Inflammatory macrophage (primary cell): ENCODE measurements around the gene CDK13.
A peak's percentile ranks its signal among the peaks of the same experiment; 100 is the strongest.

ENCODE experiments used
- DNase-seq, 2 donors: peaks; one replicate each; pipeline ENCODE4 v3.0.0-alpha.2; 2020 to 2022

The CDK13 gene

DNA sequence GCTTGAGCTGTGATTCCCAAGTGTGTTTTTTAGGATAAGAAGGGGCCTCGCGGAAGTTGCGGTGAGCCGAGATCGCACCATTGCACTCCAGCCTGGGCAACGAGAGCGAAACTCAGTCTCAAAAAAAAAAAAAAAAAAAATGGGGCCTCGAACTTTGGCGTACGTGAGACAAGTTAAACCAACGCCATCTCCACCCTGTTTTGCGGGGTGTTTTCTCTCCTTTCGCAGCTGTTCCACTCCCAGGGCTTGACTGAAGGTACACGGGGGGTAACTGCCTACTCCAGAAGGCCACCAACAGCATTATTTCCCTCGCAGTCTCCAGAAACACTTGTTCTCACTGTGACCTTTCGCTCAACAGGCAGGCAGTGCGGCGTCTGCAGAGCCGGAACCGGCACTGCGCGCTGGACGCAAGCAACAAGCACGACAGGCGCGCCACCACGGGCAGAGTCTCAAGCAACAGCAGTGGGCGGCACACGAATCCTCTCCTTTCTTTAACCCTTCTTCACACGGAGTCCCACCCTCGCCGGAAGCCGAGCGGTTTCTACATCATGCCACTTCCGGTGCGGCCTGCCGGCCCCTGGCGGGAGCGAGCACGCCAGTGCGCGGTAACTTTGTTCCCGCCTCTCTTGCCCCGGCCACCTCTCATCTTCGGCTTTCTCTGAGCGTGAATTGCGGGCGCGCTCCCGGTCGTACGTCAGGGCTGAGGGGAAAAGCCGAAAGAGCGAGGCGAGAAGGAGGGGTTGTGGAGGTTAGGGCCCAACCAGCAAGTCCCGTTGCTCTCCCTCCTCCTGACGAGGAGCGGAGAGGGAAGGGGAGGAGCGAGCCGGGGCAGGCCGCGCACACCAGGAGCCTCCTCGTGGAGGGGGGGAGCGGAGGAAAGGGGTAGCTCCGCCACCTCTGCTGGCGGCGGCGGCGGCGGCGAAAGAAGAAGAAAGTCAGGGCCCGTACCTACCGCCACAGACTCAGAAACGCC, 814 bp upstream of the CDK13 start:
- DNase-seq, result peak; percentile 99 to 100

- peak; percentile 53 to 74 for DNase-seq
These were observed 593 bp downstream of the CDK13 start for GRCh38 chr7:39950473-39951225.

GRCh38 chr7:39951226-39952194, 1.5 kb downstream of the CDK13 start:
- peak; percentile 44 to 62 for DNase-seq

GRCh38 chr7:39952374-39952773, 2.3 kb downstream of the CDK13 start:
- DNase-seq, result peak; percentile 1 to 16

GRCh38 chr7:39952803-39953202, 2.7 kb downstream of the CDK13 start:
- DNase-seq, result no peak

- DNase-seq, result no peak
These were observed 4.6 kb downstream of the CDK13 start for GRCh38 chr7:39954694-39955093.

DNA sequence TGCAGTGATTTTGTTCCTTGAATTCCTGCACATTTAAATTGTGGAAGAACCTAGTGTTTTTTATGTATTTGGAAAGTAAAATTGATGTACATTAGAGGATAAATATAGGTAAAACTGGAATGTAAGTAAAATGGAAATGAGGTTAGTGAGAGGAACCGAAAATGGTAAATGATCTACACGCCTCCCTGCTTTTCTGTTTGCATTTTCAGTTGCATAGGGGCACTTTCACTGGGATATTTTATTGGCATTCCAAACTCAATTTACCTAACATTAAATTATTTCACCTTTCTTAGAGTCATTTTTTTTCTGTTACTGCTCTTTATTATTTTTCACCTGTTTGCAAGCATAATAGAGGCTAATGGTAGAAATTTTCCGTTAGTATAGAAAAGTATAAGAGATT, 8.0 kb downstream of the CDK13 start:
- no peak for DNase-seq

GRCh38 chr7:39967406-39968161, 17.5 kb downstream of the CDK13 start:
- peak; percentile 29 to 62 for DNase-seq

DNA sequence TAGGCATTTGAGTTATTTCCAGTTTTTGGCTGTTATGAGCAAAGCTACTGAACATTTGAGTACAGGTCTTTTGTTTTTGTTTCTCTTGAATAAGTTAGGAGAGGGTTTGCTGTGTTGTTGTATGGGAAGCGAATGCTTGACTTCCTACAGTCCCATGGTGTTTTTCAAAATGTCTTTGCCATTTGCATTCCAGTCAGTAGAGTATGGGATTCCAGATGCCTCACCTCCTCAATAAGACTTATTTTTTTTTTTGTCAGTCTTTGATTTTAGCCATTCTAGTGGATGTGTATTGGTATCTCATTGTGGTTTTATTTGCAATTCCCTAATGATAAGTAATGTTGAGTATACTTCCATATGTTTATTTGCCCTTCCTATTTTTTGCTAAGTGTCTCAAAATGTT, 19.4 kb downstream of the CDK13 start:
- no peak for DNase-seq

- no peak for DNase-seq
These were observed 21.9 kb downstream of the CDK13 start for GRCh38 chr7:39971924-39972323.

GRCh38 chr7:39973801-39974200, 23.7 kb downstream of the CDK13 start:
- DNase-seq, result no peak

DNA sequence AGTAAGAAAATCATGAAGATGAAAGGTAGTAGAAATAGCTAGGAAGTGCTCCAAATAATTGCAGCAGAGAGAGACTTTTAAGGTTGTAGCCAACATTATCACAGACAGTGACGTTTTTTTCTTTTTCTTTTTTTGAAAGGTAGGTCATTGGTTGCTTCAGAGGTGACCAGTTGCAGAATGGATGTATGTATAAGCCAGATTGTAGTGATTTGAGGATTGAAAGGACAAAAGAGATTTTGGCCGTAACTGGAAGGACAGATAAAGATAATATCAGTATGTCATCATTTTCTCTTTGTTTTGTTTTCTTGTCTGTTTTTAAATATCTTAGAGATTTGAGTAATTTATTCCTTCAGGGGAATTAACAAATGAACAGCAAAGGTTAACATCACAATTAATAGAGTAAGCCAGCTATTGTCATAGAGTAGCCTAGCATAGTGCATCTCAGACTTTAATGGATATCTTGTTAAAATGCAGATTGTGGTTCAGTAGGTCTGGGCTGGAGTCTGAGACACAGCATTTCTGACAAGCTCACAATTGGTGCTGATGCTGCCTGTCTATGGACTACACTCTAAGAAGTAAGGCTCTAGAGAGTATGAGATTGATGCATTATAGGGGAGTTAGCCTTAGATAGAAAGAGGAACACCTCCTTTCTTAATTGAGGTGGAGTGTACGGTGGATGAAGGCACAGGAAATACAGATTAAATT, 28.3 kb downstream of the CDK13 start:
- no peak for DNase-seq

DNA sequence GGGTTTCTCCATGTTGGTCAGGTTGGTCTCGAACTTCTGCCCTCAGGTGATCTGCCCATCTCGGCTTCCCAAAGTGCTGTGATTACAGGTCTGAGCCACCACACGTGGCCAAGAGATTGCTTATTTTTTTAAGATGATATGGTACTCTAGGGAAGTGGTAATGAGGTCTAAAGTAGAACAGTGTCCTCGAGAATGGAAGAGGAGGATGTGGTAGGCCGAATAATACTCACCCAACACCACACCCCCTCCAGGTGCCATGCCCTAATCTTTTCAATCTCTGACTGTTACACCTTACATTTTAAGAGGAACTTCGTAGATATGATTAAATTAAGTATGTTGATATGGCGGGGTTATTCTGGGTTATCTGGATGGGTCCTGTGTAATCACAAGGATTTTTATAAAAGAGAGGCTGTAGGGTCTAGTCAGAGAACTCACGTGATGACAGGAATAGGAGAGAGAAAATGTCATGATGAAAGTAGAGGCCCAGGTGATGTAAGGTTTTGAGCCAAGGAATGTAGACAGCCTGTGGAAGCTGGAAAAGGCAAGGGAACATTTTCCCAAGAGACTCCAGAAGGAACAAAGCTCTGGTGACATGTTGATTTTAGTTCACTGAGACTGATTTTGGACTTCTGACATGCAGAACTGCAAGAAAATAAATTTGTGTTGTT, 29.5 kb downstream of the CDK13 start:
- DNase-seq, result no peak

DNA sequence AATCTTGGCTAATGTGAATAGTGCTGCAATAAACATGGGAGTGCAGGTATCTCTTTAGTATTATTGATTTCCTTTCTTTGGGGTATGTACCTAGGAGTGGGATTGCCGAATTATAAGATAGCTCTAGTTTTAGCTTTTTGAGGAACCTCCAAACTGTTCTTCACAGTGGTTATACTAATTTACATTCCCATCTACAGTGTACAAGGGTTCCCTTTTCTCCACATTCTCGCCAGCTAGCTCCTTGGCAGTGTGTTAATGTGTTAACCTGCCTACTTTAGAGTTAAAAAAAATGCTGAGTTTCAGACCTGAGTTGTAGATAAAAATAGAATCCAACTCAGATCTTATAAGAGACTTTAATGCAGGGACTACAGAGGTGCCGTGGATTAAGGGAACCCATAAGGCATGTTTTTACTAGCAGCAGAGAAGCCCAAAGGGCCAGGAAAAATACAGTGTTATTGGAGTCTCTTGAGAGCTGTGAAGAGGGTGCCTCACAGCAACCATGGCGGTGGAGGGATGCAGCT, 35.4 kb downstream of the CDK13 start:
- DNase-seq, result peak; percentile 16 to 36

DNA sequence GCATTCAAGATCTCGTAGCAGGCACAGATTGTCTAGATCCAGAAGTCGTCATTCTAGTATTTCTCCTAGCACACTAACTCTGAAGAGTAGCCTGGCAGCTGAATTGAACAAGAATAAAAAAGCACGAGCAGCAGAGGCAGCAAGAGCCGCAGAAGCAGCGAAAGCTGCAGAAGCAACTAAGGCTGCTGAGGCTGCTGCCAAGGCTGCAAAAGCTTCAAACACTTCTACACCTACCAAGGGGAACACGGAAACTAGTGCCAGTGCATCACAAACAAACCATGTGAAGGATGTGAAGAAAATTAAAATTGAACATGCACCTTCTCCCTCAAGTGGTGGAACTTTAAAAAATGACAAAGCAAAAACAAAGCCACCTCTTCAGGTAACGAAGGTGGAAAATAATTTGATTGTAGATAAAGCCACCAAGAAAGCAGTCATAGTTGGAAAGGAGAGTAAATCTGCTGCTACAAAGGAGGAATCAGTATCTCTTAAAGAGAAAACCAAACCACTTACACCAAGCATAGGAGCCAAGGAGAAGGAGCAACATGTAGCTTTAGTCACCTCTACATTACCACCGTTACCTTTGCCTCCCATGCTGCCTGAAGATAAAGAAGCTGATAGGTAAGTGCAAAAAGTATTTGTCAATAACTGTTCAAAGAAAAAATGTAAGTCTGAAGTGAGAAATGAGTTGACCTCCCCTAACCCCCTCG, 37.7 kb downstream of the CDK13 start:
- DNase-seq, result no peak

DNA sequence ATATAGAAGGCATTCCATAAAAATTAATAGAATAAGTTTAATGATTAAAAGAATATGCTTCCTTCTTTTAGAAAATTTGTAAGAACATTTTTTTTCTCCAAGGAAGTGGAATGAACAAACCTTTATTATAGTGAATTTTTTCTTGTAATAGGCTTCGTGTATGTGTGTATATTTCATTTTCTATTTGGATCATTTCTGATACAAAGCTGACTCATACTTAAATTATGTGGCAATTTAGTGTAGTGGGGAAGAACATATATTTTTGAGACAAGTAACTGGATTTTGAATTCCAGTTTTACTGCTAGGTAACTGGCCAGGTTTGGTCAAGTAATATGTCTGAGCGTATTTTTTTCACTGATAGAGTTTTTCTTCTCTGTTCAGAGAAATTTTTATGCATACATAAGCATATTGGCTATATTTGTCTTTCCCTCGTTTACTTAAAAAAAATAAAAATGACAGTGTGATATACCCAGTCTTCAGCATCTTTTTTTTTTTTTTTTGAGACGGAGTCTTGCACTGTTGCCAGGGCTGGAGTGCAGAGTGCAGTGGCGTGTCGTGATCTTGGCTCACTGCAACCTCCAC, 50.8 kb downstream of the CDK13 start:
- DNase-seq, result no peak

GRCh38 chr7:40001649-40002048, 51.6 kb downstream of the CDK13 start:
- no peak for DNase-seq

- no peak for DNase-seq
These were observed 53.5 kb downstream of the CDK13 start for GRCh38 chr7:40003597-40003996.

- DNase-seq, result no peak
These were observed 58.3 kb downstream of the CDK13 start for GRCh38 chr7:40008223-40008815.
